ENCODE data around the gene KCNJ15. TPM values are rescaled to one million over a fixed set of nuclear protein-coding genes. Genes with fewer than 3 reads are reported as not detected.

KCNJ15 gene
- total RNA-seq, 1 donor from 2014 or later = 3.9 TPM

GRCh38 chr21:38306433-38307141 is 49.8 kb downstream of the KCNJ15 start:
- Mint-ChIP-seq H3K36me3 (no peaks in the 10 kb centered on the region), H3K27me3 (no peaks in the 10 kb centered on the region), H3K4me1 (ENCODE audit: unreplicated experiment) (peaks cover 18% of the 10 kb centered on the region), H3K4me3 (no peak overlapping the region), H3K9me3 (peaks cover 6% of the 10 kb centered on the region), H3K27ac (no peak overlapping the region)
- DNase-seq (ENCODE audit: extremely low spot score, unreplicated experiment) = no peak
- TF ChIP-seq, protein P1, sequence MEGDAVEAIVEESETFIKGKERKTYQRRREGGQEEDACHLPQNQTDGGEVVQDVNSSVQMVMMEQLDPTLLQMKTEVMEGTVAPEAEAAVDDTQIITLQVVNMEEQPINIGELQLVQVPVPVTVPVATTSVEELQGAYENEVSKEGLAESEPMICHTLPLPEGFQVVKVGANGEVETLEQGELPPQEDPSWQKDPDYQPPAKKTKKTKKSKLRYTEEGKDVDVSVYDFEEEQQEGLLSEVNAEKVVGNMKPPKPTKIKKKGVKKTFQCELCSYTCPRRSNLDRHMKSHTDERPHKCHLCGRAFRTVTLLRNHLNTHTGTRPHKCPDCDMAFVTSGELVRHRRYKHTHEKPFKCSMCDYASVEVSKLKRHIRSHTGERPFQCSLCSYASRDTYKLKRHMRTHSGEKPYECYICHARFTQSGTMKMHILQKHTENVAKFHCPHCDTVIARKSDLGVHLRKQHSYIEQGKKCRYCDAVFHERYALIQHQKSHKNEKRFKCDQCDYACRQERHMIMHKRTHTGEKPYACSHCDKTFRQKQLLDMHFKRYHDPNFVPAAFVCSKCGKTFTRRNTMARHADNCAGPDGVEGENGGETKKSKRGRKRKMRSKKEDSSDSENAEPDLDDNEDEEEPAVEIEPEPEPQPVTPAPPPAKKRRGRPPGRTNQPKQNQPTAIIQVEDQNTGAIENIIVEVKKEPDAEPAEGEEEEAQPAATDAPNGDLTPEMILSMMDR (conservative IDR thresholded peaks at IDR 0.05) = no peak

DNA sequence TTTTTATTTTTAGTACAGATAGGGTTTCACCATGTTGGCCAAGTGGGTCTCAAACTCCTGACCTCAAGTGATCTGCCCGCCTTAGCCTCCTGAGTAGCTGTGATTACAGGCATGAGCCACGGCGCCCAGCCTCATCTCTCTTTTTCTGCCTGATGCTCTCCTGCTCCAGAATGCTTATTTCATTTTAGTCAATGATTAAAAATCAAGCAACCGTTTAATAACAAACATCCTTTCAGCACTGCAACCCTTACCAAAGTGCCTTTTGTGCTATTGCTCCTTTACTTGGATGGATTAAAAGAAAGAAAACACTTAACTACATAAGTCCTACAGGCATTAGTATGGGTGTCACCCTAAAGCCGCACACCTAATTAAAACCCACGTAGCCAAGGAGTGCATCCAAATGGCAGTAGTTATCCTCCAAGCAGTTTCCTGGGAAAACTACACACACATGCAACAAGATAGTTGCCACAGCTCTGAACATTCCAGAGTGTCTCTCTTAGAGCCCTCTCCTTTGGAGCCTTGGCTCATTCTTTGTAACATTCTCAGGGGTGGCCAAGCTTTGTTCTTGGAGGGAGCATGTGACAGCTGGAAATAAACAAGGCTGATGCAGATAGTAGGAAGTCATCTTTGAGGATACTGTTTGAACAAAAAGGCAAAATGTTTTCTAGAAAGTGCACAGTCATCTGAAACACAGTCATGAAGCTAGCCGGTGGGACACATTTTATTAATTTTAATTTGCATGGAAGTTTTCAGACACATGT is 51.2 kb downstream of the KCNJ15 start:
- DNase-seq (ENCODE audit: extremely low spot score, unreplicated experiment) = no peak
- no peaks in the 10 kb centered on the region for H3K36me3 Mint-ChIP-seq
- H3K27me3 Mint-ChIP-seq = no peaks in the 10 kb centered on the region
- H3K4me3 Mint-ChIP-seq = no peak overlapping the region
- TF ChIP-seq, protein P1 (conservative IDR thresholded peaks at IDR 0.05) = no peak
- no peak overlapping the region for H3K27ac Mint-ChIP-seq
- H3K9me3 Mint-ChIP-seq = peaks cover 6% of the 10 kb centered on the region
- H3K4me1 Mint-ChIP-seq (ENCODE audit: unreplicated experiment) = peaks cover 14% of the 10 kb centered on the region

DNA sequence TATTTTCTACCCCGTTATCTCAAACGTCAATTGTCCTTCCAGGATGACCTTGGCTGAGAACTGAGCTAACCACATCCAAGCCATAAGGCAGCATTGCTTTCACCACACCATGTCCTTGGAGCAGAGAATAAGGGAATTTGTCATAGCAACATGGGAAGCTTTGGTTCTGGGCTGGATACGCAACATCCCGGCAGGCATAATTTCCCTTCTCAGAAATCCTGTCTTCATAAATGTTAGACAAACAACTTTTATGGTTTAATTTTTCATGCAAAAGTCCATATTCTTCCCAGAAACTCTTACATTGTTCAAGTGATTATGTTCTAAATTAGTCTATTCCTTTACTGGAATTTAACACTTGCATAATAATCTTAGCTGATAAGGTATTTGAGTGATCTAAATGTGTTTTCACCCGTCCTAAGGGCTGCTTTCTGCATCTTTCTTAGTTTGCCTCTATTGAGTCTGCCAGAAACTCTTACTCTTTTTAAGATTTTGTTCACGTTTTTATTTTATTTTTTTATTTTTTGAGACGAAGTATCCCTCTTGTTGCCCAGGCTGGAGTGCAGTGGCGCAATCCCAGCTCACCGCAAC is 51.8 kb downstream of the KCNJ15 start:
- Mint-ChIP-seq H3K4me3 (no peak overlapping the region), H3K27ac (no peak overlapping the region), H3K4me1 (ENCODE audit: unreplicated experiment) (peaks cover 14% of the 10 kb centered on the region), H3K27me3 (no peaks in the 10 kb centered on the region), H3K9me3 (peaks cover 6% of the 10 kb centered on the region), H3K36me3 (no peaks in the 10 kb centered on the region)
- DNase-seq (ENCODE audit: extremely low spot score, unreplicated experiment) = no peak
- TF ChIP-seq, protein P1 (conservative IDR thresholded peaks at IDR 0.05) = no peak

- Mint-ChIP-seq H3K27ac (no peak overlapping the region), H3K9me3 (peaks cover 6% of the 10 kb centered on the region), H3K4me1 (ENCODE audit: unreplicated experiment) (peaks cover 27% of the 10 kb centered on the region), H3K4me3 (no peak overlapping the region), H3K36me3 (no peaks in the 10 kb centered on the region), H3K27me3 (no peaks in the 10 kb centered on the region)
- TF ChIP-seq, protein P1 (conservative IDR thresholded peaks at IDR 0.05) = no peak
- no peak for DNase-seq (ENCODE audit: extremely low spot score, unreplicated experiment)
Measured at GRCh38 chr21:38310646-38311485, 54.1 kb downstream of the KCNJ15 start.

DNA sequence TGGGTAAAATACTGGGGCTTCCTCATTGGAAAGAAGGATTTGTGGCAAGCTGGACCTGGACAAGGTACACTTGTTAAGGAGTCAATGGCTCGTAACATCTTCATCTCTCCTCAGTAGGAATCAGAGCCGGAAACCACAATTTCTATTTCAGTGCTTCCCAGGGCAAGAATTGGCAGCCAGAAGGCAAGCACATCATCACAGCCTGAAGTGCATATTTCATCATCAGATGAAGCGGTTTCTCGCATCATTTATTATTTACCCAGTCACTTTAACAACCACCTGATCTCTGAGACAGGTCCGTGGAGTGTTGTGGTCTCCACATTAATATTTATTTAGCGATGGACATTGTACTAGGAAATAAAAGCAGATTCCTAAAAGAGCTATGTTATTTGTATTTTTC is 55.0 kb downstream of the KCNJ15 start:
- Mint-ChIP-seq H3K36me3 (no peaks in the 10 kb centered on the region), H3K4me3 (no peak overlapping the region), H3K27me3 (no peaks in the 10 kb centered on the region), H3K9me3 (peaks cover 6% of the 10 kb centered on the region), H3K27ac (no peak overlapping the region), H3K4me1 (ENCODE audit: unreplicated experiment) (peaks cover 27% of the 10 kb centered on the region)
- TF ChIP-seq, protein P1 (conservative IDR thresholded peaks at IDR 0.05) = no peak
- no peak for DNase-seq (ENCODE audit: extremely low spot score, unreplicated experiment)

All from type B pancreatic cell (in vitro differentiated cells).